Activated naive CD4-positive, alpha-beta T cell treated with anti-CD3 and anti-CD28 coated beads for 36 hours (primary cell): ENCODE data around the gene ZMIZ2. TPM values are rescaled to one million over a fixed set of nuclear protein-coding genes. Genes with fewer than 3 reads are reported as not detected.
"Not testable (repeated sequence)": the region's sequence is repeated elsewhere in the genome, so short reads cannot be mapped to it uniquely, and the experiment has no call there.

Experiments used
- CTCF ChIA-PET: fragments of 350-600 bp; sonication (Branson Sonifier 250); formaldehyde crosslinking; loops from one replicate; lab custom pipeline; 2021; ENCODE audit warnings: antibody characterized with exemption; lab: Charles Lee
- DNase-seq: peaks from one replicate; pipeline ENCODE4 v3.0.0-alpha.2; 2020
- H3K27ac Mint-ChIP-seq: one replicate; pipeline ENCODE4 v1.8.0; 2021; ENCODE audit warnings: mild to moderate bottlenecking, mixed read lengths
- H3K27me3 Mint-ChIP-seq: one replicate; pipeline ENCODE4 v1.8.0; 2021; ENCODE audit warnings: low read depth, mixed read lengths
- H3K36me3 Mint-ChIP-seq: one replicate; pipeline ENCODE4 v1.8.0; 2021; ENCODE audit warnings: low read depth, mixed read lengths
- H3K4me1 Mint-ChIP-seq: one replicate; pipeline ENCODE4 v1.8.0; 2021; ENCODE audit warnings: low read depth, mixed read lengths
- H3K4me3 Mint-ChIP-seq: one replicate; pipeline ENCODE4 v1.8.0; 2021; ENCODE audit warnings: mild to moderate bottlenecking, moderate library complexity, mixed read lengths
- H3K9me3 Mint-ChIP-seq: one replicate; pipeline ENCODE4 v1.8.0; 2021; ENCODE audit warnings: mixed read lengths
- intact Hi-C: fragments of 100-400 bp; cut with micrococcal nuclease; formaldehyde crosslinking; loops from one replicate; pipeline ENCODE4 v1.15.1; 2023
- total RNA-seq, 2 experiments: library from RNA; stranded (reverse); gene quantifications; one replicate each; pipeline ENCODE4 v1.2.3, GENCODE V29; 2021

Gene ZMIZ2
- total RNA-seq, 2 experiments from 2014 or later: 83.1 to 86.5 TPM

- Mint-ChIP-seq H3K36me3 (peaks cover 18% of the 10 kb centered on the region), H3K4me3 (no peak overlapping the region), H3K27me3 (no peaks in the 10 kb centered on the region), H3K9me3 (no peaks in the 10 kb centered on the region), H3K27ac (peak overlapping the region; percentile 59), H3K4me1 (peaks cover 30% of the 10 kb centered on the region)
- CTCF ChIA-PET: no interaction called here
- intact Hi-C loops: no loop called here
- no peak for DNase-seq
These were observed 20.2 kb downstream of the ZMIZ2 start for GRCh38 chr7:44768628-44769371.

- CTCF ChIA-PET: no interaction called here
- H3K4me1 Mint-ChIP-seq: peaks cover 30% of the 10 kb centered on the region
These were observed 20.7 kb downstream of the ZMIZ2 start for GRCh38 chr7:44769376-44769775.

GRCh38 chr7:44769776-44770294, 21.2 kb downstream of the ZMIZ2 start:
- Mint-ChIP-seq H3K9me3 (no peaks in the 10 kb centered on the region), H3K36me3 (peaks cover 15% of the 10 kb centered on the region), H3K27ac (peak overlapping the region; percentile 40), H3K4me3 (no peak overlapping the region), H3K27me3 (no peaks in the 10 kb centered on the region), H3K4me1 (peaks cover 30% of the 10 kb centered on the region)
- intact Hi-C loops: no loop called here
- DNase-seq: no peak
- CTCF ChIA-PET: no interaction called here

More at GRCh38 chr7:44769376-44769775, 20.7 kb downstream of the ZMIZ2 start:
- Mint-ChIP-seq H3K4me3 (no peak overlapping the region), H3K27ac (peak overlapping the region; percentile 59), H3K9me3 (no peaks in the 10 kb centered on the region), H3K36me3 (peaks cover 15% of the 10 kb centered on the region), H3K27me3 (no peaks in the 10 kb centered on the region)
- DNase-seq: no peak
- intact Hi-C loops: no loop called here

- no peaks in the 10 kb centered on the region for H3K9me3 Mint-ChIP-seq
- peaks cover 30% of the 10 kb centered on the region for H3K4me1 Mint-ChIP-seq
- H3K27me3 Mint-ChIP-seq: no peaks in the 10 kb centered on the region
- intact Hi-C loops: no loop called here
- H3K4me3 Mint-ChIP-seq: no peak overlapping the region
- no peak for DNase-seq
- peaks cover 11% of the 10 kb centered on the region for H3K36me3 Mint-ChIP-seq
- CTCF ChIA-PET: interaction anchor here (0.5 to 1.6 kb wide), 2 partner anchors 21 to 156 kb away, joined by 3 to 4 read pairs; no protein-coding TSS in a partner anchor
- no peak overlapping the region for H3K27ac Mint-ChIP-seq
These were observed 22.7 kb downstream of the ZMIZ2 start for GRCh38 chr7:44771358-44771757.

- Mint-ChIP-seq H3K4me3 (no peak overlapping the region), H3K4me1 (peaks cover 29% of the 10 kb centered on the region), H3K27ac (no peak overlapping the region), H3K36me3 (peaks cover 10% of the 10 kb centered on the region), H3K9me3 (no peaks in the 10 kb centered on the region), H3K27me3 (no peaks in the 10 kb centered on the region)
- intact Hi-C loops: no loop called here
- no peak for DNase-seq
- CTCF ChIA-PET: interaction anchor here (0.6 to 1.6 kb wide), 3 partner anchors 22 to 64 kb away, joined by 3 to 4 read pairs (median 4); no protein-coding TSS in a partner anchor
These were observed 23.8 kb downstream of the ZMIZ2 start for GRCh38 chr7:44772440-44772839.

- Mint-ChIP-seq H3K27me3 (no peaks in the 10 kb centered on the region), H3K9me3 (no peaks in the 10 kb centered on the region), H3K4me3 (no peak overlapping the region), H3K27ac (no peak overlapping the region), H3K36me3 (peaks cover 7% of the 10 kb centered on the region), H3K4me1 (peaks cover 25% of the 10 kb centered on the region)
- CTCF ChIA-PET: interaction anchor here (0.8 to 1.6 kb wide), 3 partner anchors 22 to 239 kb away, joined by 3 to 4 read pairs (median 4); no protein-coding TSS in a partner anchor
- DNase-seq: no peak
- intact Hi-C loops: no loop called here
These were observed 24.2 kb downstream of the ZMIZ2 start for GRCh38 chr7:44772867-44773266.

- DNase-seq, H3K4me3 Mint-ChIP-seq, H3K36me3 Mint-ChIP-seq, H3K27ac Mint-ChIP-seq, intact Hi-C loops, H3K9me3 Mint-ChIP-seq, H3K27me3 Mint-ChIP-seq, H3K4me1 Mint-ChIP-seq: not testable (repeated sequence)
- CTCF ChIA-PET: interaction anchor here (0.6 to 1.2 kb wide), 4 partner anchors 12 to 146 kb away, joined by 3 read pairs; no protein-coding TSS in a partner anchor
These were observed 25.8 kb downstream of the ZMIZ2 start for GRCh38 chr7:44774486-44774885.

- H3K4me3 Mint-ChIP-seq: no peak overlapping the region
- DNase-seq: no peak
- no peaks in the 10 kb centered on the region for H3K9me3 Mint-ChIP-seq
- intact Hi-C loops: no loop called here
- no peaks in the 10 kb centered on the region for H3K27me3 Mint-ChIP-seq
- no peak overlapping the region for H3K27ac Mint-ChIP-seq
- H3K4me1 Mint-ChIP-seq: no peaks in the 10 kb centered on the region
- no peaks in the 10 kb centered on the region for H3K36me3 Mint-ChIP-seq
- CTCF ChIA-PET: interaction anchor here (1.2 kb wide), 1 partner anchor 11 kb away, joined by 3 read pairs; no protein-coding TSS in a partner anchor
These were observed 26.9 kb downstream of the ZMIZ2 start for GRCh38 chr7:44775383-44776107.

- intact Hi-C loops: no loop called here
- H3K4me3 Mint-ChIP-seq: no peak overlapping the region
- H3K9me3 Mint-ChIP-seq: no peaks in the 10 kb centered on the region
- H3K27ac Mint-ChIP-seq: no peak overlapping the region
- DNase-seq: no peak
- no peaks in the 10 kb centered on the region for H3K4me1 Mint-ChIP-seq
- H3K27me3 Mint-ChIP-seq: no peaks in the 10 kb centered on the region
- no peaks in the 10 kb centered on the region for H3K36me3 Mint-ChIP-seq
- CTCF ChIA-PET: no interaction called here
These were observed 27.6 kb downstream of the ZMIZ2 start for GRCh38 chr7:44776211-44776610.

- CTCF ChIA-PET: no interaction called here
- no peak overlapping the region for H3K4me3 Mint-ChIP-seq
- peaks cover 5% of the 10 kb centered on the region for H3K9me3 Mint-ChIP-seq
- H3K27ac Mint-ChIP-seq: no peak overlapping the region
- H3K27me3 Mint-ChIP-seq: no peaks in the 10 kb centered on the region
- no peaks in the 10 kb centered on the region for H3K4me1 Mint-ChIP-seq
- intact Hi-C loops: no loop called here
- no peak for DNase-seq
- no peaks in the 10 kb centered on the region for H3K36me3 Mint-ChIP-seq
These were observed 33.8 kb downstream of the ZMIZ2 start for GRCh38 chr7:44782460-44782859.

- CTCF ChIA-PET: interaction anchor here (0.6 kb wide), 1 partner anchor 17 kb away, joined by 3 read pairs; no protein-coding TSS in a partner anchor
These were observed 34.8 kb downstream of the ZMIZ2 start for GRCh38 chr7:44783407-44783806.

GRCh38 chr7:44784364-44784763, 35.7 kb downstream of the ZMIZ2 start:
- no peak overlapping the region for H3K4me3 Mint-ChIP-seq
- no peak overlapping the region for H3K27ac Mint-ChIP-seq
- no peaks in the 10 kb centered on the region for H3K27me3 Mint-ChIP-seq
- intact Hi-C loops: no loop called here
- H3K4me1 Mint-ChIP-seq: no peaks in the 10 kb centered on the region
- no peak for DNase-seq
- H3K9me3 Mint-ChIP-seq: peaks cover 5% of the 10 kb centered on the region
- no peaks in the 10 kb centered on the region for H3K36me3 Mint-ChIP-seq
- CTCF ChIA-PET: no interaction called here

More at GRCh38 chr7:44783407-44783806, 34.8 kb downstream of the ZMIZ2 start:
- H3K4me1 Mint-ChIP-seq: no peaks in the 10 kb centered on the region
- DNase-seq: no peak
- no peak overlapping the region for H3K4me3 Mint-ChIP-seq
- H3K9me3 Mint-ChIP-seq: peaks cover 5% of the 10 kb centered on the region
- H3K36me3 Mint-ChIP-seq: no peaks in the 10 kb centered on the region
- no peaks in the 10 kb centered on the region for H3K27me3 Mint-ChIP-seq
- no peak overlapping the region for H3K27ac Mint-ChIP-seq
- intact Hi-C loops: no loop called here
